GM12873 (cell line): Measurements from ENCODE around the gene ASIC4.

Experiments used
- CTCF ChIP-seq: IDR thresholded peaks from 2 replicates; pipeline ENCODE4 v1.5.1; 2012; ENCODE audit warnings: low read depth, mild to moderate bottlenecking, moderate library complexity, low read length, control low read depth; ENCODE audit not compliant: insufficient read depth; ENCODE audit errors: missing control alignments

ASIC4 gene

GRCh38 chr2:219570924-219571310, 56.6 kb downstream of the ASIC4 start:
- no peak for TF ChIP-seq CTCF

GRCh38 chr2:219571311-219572236, 57.3 kb downstream of the ASIC4 start, which contains the start of gene OBSL1:
TSS of gene OBSL1 (minus strand) at chr2:219571539. CDS start at chr2:219571232, 307 bp downstream.
- no peak for TF ChIP-seq CTCF

- TF ChIP-seq CTCF, result no peak
These were observed 58.1 kb downstream of the ASIC4 start, which contains the start of gene INHA for GRCh38 chr2:219572237-219573001. TSS of gene INHA (plus strand) at chr2:219572310. CDS start at chr2:219572375, 65 bp downstream.

- TF ChIP-seq CTCF, result no peak
These were observed 58.9 kb downstream of the ASIC4 start for GRCh38 chr2:219573166-219573565.

GRCh38 chr2:219574484-219575311, 60.4 kb downstream of the ASIC4 start:
- no peak for TF ChIP-seq CTCF

GRCh38 chr2:219575566-219576504, 61.6 kb downstream of the ASIC4 start:
- no peak for TF ChIP-seq CTCF
